ENCODE results near the gene APLP2.

DNA sequence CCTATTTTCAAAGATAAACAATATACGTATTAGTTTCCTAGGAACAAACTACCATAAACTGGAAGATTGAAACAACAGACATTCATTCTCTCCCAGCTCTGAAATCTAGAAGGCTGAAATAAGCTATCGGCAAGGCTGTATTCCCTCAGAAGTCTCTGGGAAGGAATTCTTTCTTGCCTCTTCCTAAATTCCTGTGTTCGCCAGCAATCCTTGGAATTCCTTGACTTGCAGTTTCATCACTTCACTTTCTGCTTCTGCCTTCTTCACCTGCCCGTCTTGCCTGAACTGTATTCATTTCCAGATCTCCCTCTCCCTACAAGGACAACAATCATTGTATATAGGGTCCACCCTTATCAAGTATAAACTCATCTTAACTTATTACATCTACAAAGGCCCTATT lies 49.4 kb upstream of the APLP2 start:
- TF ChIP-seq, protein P1, sequence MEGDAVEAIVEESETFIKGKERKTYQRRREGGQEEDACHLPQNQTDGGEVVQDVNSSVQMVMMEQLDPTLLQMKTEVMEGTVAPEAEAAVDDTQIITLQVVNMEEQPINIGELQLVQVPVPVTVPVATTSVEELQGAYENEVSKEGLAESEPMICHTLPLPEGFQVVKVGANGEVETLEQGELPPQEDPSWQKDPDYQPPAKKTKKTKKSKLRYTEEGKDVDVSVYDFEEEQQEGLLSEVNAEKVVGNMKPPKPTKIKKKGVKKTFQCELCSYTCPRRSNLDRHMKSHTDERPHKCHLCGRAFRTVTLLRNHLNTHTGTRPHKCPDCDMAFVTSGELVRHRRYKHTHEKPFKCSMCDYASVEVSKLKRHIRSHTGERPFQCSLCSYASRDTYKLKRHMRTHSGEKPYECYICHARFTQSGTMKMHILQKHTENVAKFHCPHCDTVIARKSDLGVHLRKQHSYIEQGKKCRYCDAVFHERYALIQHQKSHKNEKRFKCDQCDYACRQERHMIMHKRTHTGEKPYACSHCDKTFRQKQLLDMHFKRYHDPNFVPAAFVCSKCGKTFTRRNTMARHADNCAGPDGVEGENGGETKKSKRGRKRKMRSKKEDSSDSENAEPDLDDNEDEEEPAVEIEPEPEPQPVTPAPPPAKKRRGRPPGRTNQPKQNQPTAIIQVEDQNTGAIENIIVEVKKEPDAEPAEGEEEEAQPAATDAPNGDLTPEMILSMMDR (IDR thresholded peaks at IDR 0.05 in 8 of 11, conservative IDR thresholded peaks at IDR 0.05 in 3 of 11) = no peak
- TF ChIP-seq POLR2AphosphoS5 (IDR thresholded peaks at IDR 0.05) = no peak
- TF ChIP-seq POLR2A (IDR thresholded peaks at IDR 0.05) = no peak
